ENCODE data around the gene ABCC5.
A peak's percentile ranks its signal among the peaks of the same experiment; 100 is the strongest.

Gene ABCC5

GRCh38 chr3:183913580-183913920 lies 104.1 kb downstream of the ABCC5 start:
- DNase-seq (ENCODE audit: low read depth) = no peak

DNA sequence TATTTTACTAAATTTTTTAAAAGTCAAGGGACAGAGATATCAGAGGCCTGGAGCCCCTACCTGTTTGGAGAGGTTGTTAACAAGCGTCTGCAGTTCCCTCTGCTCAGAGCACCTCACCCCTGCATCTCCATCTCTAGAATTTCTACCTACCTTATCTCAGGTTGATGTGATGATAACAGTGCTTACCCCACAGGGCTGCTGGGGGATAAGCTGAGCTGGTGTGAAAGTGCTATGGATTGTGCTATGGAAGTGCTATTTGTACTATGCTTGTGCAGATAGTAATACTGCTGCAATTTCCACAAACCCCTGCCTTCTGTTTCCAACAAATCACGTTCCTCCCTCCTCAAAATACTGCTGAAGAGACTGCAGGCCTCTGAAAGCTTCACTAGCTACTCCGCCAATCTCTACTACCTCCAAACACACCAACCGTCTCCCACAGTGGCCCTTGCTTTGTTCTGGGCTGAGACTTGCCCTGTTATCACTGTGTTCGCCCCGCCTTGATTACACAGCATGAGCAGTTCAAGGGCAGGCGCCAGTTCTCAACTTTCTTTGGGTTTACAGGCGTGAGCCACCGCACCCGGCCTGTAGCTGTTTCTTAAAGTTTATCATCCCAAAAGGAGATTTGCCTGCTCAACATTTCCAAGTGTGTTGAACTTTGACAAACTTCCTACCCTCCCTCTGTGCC lies 104.6 kb downstream of the ABCC5 start:
- no peak overlapping the region for H3K4me3 ChIP-seq (ENCODE audit: low read length)
- DNase-seq (ENCODE audit: low read depth) = no peak
- no peak for TF ChIP-seq CTCF (conservative IDR thresholded peaks at IDR 0.05; ENCODE audit: low read length)

More at GRCh38 chr3:183913580-183913920, 104.1 kb downstream of the ABCC5 start:
- no peak for TF ChIP-seq CTCF (conservative IDR thresholded peaks at IDR 0.05; ENCODE audit: low read length)
- H3K4me3 ChIP-seq (ENCODE audit: low read length) = no peak overlapping the region

- no peak overlapping the region for H3K4me3 ChIP-seq (ENCODE audit: low read length)
- DNase-seq (ENCODE audit: low read depth) = peak; percentile 9
- no peak for TF ChIP-seq CTCF (conservative IDR thresholded peaks at IDR 0.05; ENCODE audit: low read length)
Measured at GRCh38 chr3:183911763-183912506, 105.7 kb downstream of the ABCC5 start.

DNA sequence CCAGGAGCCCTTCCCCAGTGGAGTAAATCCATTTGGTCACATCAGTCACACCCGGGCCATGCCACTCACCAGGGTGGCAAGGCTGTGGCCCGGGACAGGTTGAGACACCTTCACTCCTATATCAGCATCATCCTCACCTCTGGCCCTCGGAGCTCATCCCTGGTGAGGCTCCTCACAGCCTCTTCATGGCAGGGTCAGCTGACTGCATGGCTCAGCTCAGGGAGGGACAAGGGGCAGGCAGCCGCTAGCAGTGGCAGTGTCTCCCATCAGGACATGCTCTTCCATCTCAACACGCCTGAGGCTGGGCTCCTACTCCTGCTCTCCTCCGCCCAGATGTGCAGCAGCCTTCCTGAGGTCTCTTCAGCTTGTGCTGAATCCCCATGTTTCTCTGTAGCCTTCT lies 106.6 kb downstream of the ABCC5 start:
- no peak for TF ChIP-seq CTCF (conservative IDR thresholded peaks at IDR 0.05; ENCODE audit: low read length)
- H3K4me3 ChIP-seq (ENCODE audit: low read length) = no peak overlapping the region
- DNase-seq (ENCODE audit: low read depth) = no peak

DNA sequence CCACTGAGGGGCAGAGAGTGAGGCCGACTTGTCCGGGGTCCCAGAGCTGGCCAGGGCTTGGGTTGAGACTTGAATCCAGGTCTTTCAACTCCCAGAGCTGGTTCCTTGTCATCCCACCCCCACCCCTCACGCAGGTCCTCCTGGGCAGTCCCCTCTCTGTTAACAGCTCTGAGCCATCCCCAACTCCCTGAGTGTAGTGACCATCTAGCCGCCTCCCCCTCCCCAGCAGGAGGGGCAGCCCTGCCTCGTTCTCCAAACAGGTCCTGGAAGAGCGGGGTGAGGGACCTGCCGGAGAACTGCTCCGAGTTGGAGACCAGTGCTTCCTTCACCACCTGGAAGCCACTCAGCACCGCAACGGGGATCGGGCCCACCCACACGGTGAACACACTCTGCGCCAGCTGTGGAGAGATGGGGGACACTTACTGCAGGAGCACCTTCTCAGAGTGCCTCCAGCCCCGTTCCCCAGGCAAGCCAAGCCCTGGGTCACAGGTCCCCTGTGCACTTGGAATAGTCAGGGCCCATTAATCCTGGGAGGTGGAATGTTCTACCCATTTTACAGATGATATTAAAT lies 108.6 kb downstream of the ABCC5 start:
- TF ChIP-seq CTCF (conservative IDR thresholded peaks at IDR 0.05; ENCODE audit: low read length) = no peak
- no peak overlapping the region for H3K4me3 ChIP-seq (ENCODE audit: low read length)
- no peak for DNase-seq (ENCODE audit: low read depth)

DNA sequence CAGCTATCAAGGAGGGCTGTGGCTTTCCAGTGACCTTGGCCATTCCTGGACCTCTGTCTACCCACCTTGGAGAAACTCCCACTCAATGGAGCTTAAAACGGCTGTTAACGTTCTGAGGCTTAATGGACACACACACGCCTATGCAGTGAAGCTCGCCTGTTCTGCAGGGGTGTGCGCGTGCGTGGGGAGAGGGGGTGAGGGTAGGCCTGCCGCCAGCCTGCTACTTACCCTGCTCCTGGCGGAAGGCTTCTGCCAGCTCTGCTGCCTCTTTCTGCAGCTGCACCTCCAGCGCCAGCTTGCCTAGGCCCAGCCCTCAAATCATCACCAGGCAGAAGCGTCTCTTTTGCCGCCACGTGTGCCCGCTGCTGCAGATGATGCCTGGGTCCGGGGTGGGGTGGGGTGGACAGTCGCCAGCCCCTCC lies 109.8 kb downstream of the ABCC5 start:
- TF ChIP-seq CTCF (conservative IDR thresholded peaks at IDR 0.05; ENCODE audit: low read length) = no peak
- H3K4me3 ChIP-seq (ENCODE audit: low read length) = no peak overlapping the region
- no peak for DNase-seq (ENCODE audit: low read depth)

GRCh38 chr3:183907176-183907575 lies 110.5 kb downstream of the ABCC5 start:
- no peak for TF ChIP-seq CTCF (conservative IDR thresholded peaks at IDR 0.05; ENCODE audit: low read length)
- H3K4me3 ChIP-seq (ENCODE audit: low read length) = no peak overlapping the region
- DNase-seq (ENCODE audit: low read depth) = no peak

Measured in AG10803 (cell line).